Fibroblast of mammary gland (primary cell): ENCODE data around the gene KRTCAP2.
"Not testable (repeated sequence)": the region's sequence is repeated elsewhere in the genome, so short reads cannot be mapped to it uniquely, and the experiment has no call there.

Source experiments
- DNase-seq: peaks from one replicate; pipeline ENCODE4 v3.0.0-alpha.2; 2010; ENCODE audit warnings: low read depth
- H3K4me3 ChIP-seq: 2 replicates; pipeline ENCODE4 v1.5.1; 2011; ENCODE audit warnings: low read depth, mild to moderate bottlenecking, low read length, moderate library complexity; ENCODE audit not compliant: control insufficient read depth
- CTCF ChIP-seq: conservative IDR thresholded peaks from 2 replicates; pipeline ENCODE4 v1.5.1; 2011; ENCODE audit warnings: low read depth, low read length, inconsistent platforms; ENCODE audit not compliant: control insufficient read depth, insufficient read depth

The KRTCAP2 gene

DNA sequence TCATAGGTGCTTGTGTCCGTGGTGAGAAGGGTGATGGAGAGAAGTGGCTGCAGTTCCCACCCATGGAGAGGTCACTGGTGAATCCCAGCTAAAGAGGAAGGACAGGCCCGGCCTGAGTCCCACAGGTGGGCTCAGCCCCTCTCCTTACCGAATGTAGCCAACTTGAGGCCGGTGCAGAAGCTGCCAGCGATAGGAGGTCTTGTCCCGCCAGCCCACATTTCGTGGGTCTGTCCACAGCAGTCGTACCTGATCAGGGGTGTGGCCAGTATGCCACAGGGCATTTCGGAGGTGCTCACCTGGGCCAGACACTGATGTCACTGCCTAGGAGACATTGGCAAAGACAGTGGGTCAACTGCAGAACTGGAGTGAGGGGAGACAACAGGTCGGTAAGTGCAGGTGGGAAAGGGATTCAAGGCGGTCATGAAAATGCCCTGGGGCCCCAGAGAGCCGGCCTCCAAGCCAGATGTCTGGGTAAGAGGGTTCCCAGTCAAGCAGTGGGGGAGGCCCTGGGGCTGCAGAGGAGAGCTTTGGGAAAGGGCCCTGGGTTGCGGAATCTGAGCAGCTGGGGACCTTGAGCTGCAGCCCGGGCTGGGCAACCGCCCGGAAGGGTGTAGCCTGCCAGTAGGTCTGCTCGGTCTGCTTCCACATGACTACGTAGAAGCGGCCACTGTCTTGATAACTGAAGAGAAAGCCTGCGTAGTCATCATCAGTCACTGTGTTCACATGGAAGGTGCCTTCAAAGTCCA lies 24.0 kb upstream of the KRTCAP2 start:
- TF ChIP-seq CTCF: no peak
- no peak overlapping the region for H3K4me3 ChIP-seq
- DNase-seq: no peak

DNA sequence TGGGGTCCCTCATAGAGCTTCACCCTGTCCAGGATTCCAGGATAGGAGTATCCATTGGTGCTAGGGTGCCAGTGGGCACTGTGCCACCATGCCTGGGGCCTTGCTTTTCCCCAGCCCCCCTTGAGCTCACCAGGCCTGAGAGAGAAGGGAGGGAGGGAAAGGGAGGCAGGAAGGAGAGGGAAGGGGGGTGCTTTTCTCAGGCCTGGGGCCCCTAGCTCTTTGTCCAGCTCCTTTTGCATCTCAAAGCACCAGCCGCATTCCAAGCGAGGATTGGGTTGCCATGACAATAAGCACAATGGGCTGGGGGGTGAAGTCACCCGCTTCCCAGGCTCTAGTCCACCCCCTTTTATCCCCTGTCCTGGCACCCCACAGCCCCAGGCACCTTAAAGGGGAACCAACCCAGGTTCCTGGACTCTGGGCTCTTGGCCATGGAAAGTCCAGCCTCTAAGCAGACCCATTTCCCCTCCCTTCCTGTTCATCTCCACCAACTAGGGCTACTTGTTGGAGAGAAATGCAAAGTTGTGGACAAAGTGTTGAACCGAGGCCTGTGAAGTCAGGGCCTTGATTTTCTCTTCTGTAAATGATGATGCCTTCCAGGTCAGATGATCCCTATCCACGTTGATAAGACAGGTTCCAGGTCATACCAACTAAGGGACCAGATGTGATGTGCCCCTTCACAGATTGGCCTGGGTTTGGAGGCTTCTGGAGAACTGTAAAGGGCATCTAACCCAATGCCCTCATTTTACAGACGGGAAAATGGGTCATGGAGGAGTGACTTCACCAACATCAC lies 23.2 kb upstream of the KRTCAP2 start:
- TF ChIP-seq CTCF: no peak
- H3K4me3 ChIP-seq: peak overlapping the region; percentile 62
- no peak for DNase-seq

- peak overlapping the region; percentile 62 for H3K4me3 ChIP-seq
- DNase-seq: no peak
- no peak for TF ChIP-seq CTCF
Observed at GRCh38 chr1:155195201-155196102, 22.3 kb upstream of the KRTCAP2 start.

DNA sequence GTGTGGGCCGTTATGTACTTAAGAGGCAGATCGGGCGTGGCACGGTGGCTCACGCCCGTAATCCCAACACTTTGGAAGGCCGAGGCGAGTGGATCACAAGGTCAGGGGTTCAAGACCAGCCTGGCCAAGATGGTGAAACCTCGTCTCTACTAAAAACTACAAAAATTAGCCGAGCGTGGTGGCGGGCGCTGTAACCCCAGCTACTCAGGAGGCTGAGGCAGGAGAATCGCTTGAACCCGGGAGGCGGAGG lies 20.8 kb upstream of the KRTCAP2 start:
- not testable (repeated sequence) for DNase-seq
- H3K4me3 ChIP-seq: peak overlapping the region; percentile 62

DNA sequence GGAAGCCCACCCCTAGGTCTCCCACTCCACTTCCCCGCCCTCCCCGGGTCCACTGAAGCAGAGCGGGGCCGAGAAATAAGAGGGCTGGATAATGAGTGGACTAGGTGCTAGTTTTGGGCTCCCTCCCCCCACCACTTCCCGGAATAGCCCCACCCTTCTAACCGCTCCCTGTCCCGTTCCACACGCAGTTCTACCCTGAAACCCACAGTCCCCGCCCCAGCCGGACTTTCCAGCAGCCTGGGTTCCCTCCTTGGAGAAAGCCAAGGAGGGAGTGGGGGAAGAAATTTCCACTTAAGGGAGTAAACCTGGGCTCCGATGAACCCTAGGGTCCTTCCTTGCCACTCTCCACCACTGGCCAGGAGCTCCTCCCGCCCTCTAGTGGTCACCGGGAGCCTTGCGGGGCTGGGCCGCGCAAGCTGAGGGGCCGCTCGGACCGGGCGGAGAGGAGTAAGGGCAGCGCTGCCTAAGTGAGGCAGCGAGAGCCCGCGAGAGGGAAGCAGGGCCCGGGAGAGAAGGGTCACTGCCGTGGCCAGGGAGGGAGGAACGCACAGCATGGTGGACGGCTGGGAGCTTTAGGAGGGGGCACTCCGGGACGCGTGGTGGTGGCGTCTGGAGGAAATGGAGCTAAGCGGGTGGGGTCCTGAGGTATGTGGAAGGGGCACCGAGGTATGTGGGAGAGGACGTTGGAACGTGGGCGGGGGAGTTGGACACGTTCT lies 20.3 kb upstream of the KRTCAP2 start:
- DNase-seq: peak; percentile 87
- TF ChIP-seq CTCF: peak; percentile 88
- H3K4me3 ChIP-seq: peak overlapping the region; percentile 62

- DNase-seq: no peak
- H3K4me3 ChIP-seq: peak overlapping the region; percentile 62
- no peak for TF ChIP-seq CTCF
Observed at GRCh38 chr1:155192346-155193274, 19.5 kb upstream of the KRTCAP2 start.
